B cell (primary cell): ENCODE measurements around the gene ADAM19. TPM values are rescaled to one million over a fixed set of nuclear protein-coding genes. Genes with fewer than 3 reads are reported as not detected.
"Not testable (repeated sequence)": the region's sequence is repeated elsewhere in the genome, so short reads cannot be mapped to it uniquely, and the experiment has no call there.

Experiments used
- ATAC-seq: fragments of 200-7000 bp; cut with Tn5 transposase; one replicate; pipeline ENCODE4 v1.10.0; 2021; ENCODE audit warnings: low read depth, mild to moderate bottlenecking, moderate number of reproducible peaks, moderate library complexity
- CTCF ChIA-PET: fragments of 350-600 bp; sonication (Branson Sonifier 250); formaldehyde crosslinking; loops from one replicate; lab custom pipeline; 2021; ENCODE audit warnings: antibody characterized with exemption, inconsistent platforms; lab: Charles Lee
- POLR2A ChIA-PET: fragments of 350-600 bp; sonication (Branson Sonifier 250); formaldehyde crosslinking; loops from one replicate; lab custom pipeline; 2021; ENCODE audit warnings: antibody characterized with exemption; lab: Charles Lee
- DNase-seq: peaks from one replicate; pipeline ENCODE4 v3.0.0; 2013
- H2AFZ ChIP-seq: 2 replicates; pipeline ENCODE4 v1.6.1; 2012; ENCODE audit warnings: mild to moderate bottlenecking, low read depth, low read length; ENCODE audit not compliant: insufficient read depth, poor library complexity, severe bottlenecking
- H3K27ac ChIP-seq, 2 donors: 1 replicate in 1 of 2; 2 replicates in 1 of 2; pipeline ENCODE4 v1.5.1; 2012 to 2013; ENCODE audit warnings: low read length in 2 of 2, mild to moderate bottlenecking in 2 of 2, moderate library complexity in 1 of 2
- H3K27me3 ChIP-seq, 4 experiments: fragments of 200-600 bp in 1 of 4; sonication (generic) in 1 of 4; replicated peaks in 1 of 4; 1 replicate in 2 of 4; 2 replicates in 2 of 4; pipeline versions ENCODE4 v1.6.1 to v1.7.0; 2013 to 2016; ENCODE audit warnings: low read length in 3 of 4, mild to moderate bottlenecking in 2 of 4, mixed read lengths in 1 of 4, moderate library complexity in 1 of 4; ENCODE audit not compliant: insufficient read depth in 4 of 4, control insufficient read depth in 3 of 4; ENCODE audit errors: control extremely low read depth in 1 of 4
- H3K36me3 ChIP-seq, 2 experiments: replicated peaks in 1 of 2; 1 replicate in 1 of 2; 2 replicates in 1 of 2; pipeline versions ENCODE4 v1.6.1 to v1.7.1; 2013; ENCODE audit warnings: low read length in 1 of 2; ENCODE audit not compliant: insufficient read depth in 2 of 2, control insufficient read depth in 1 of 2; ENCODE audit errors: control extremely low read depth in 1 of 2, extremely low read depth in 1 of 2
- H3K4me1 ChIP-seq, 2 donors: fragments of 200-600 bp in 1 of 2; sonication (generic) in 1 of 2; 1 replicate in 1 of 2; 2 replicates in 1 of 2; pipeline versions ENCODE4 v1.5.1 to v1.6.1; 2013 to 2017; ENCODE audit warnings: low read length in 2 of 2; ENCODE audit not compliant: control insufficient read depth in 2 of 2, insufficient read depth in 2 of 2
- H3K4me2 ChIP-seq: replicated peaks from 2 replicates; pipeline ENCODE3; 2012; ENCODE audit warnings: mild to moderate bottlenecking, low read depth, low read length; ENCODE audit not compliant: poor library complexity, severe bottlenecking
- H3K4me3 ChIP-seq, 5 experiments: fragments of 200-600 bp in 1 of 5; sonication (generic) in 1 of 5; 1 replicate in 3 of 5; 2 replicates in 2 of 5; pipeline versions ENCODE4 v1.5.1 to v1.7.0; 2011 to 2016; ENCODE audit warnings: low read length in 4 of 5, mild to moderate bottlenecking in 4 of 5, low read depth in 2 of 5, control low read depth in 1 of 5, moderate library complexity in 1 of 5; ENCODE audit not compliant: insufficient read depth in 1 of 5; ENCODE audit errors: control extremely low read depth in 1 of 5, extremely low read depth in 1 of 5
- H3K79me2 ChIP-seq: fragments of 200-600 bp; sonication (generic); one replicate; pipeline ENCODE4 v1.6.0; 2016; ENCODE audit warnings: low read length; ENCODE audit not compliant: control insufficient read depth, insufficient read depth
- H3K9ac ChIP-seq: fragments of 200-600 bp; sonication (generic); 2 replicates; pipeline ENCODE4 v1.6.1; 2017; ENCODE audit warnings: mild to moderate bottlenecking, low read length, moderate library complexity
- H3K9me3 ChIP-seq, 3 donors: one replicate each; pipeline versions ENCODE4 v1.6.1 to v1.7.1; 2013; ENCODE audit warnings: low read length in 2 of 3; ENCODE audit not compliant: control insufficient read depth in 2 of 3, insufficient read depth in 1 of 3; ENCODE audit errors: control extremely low read depth in 1 of 3
- H4K20me1 ChIP-seq: 2 replicates; pipeline ENCODE4 v1.6.0; 2012; ENCODE audit warnings: mild to moderate bottlenecking, low read length; ENCODE audit not compliant: insufficient read depth, control insufficient read depth, poor library complexity, severe bottlenecking
- H3K27ac Mint-ChIP-seq: one replicate; pipeline ENCODE4 v1.8.0; 2021; ENCODE audit warnings: mixed read lengths
- H3K27me3 Mint-ChIP-seq: one replicate; pipeline ENCODE4 v1.8.0; 2021; ENCODE audit warnings: mixed read lengths
- H3K4me1 Mint-ChIP-seq: one replicate; pipeline ENCODE4 v1.8.0; 2021; ENCODE audit warnings: mixed read lengths
- H3K4me3 Mint-ChIP-seq: one replicate; pipeline ENCODE4 v1.8.0; 2021; ENCODE audit warnings: mixed read lengths
- H3K9me3 Mint-ChIP-seq: one replicate; pipeline ENCODE4 v1.8.0; 2022; ENCODE audit warnings: mixed read lengths; ENCODE audit not compliant: insufficient read depth
- EZH2 ChIP-seq: IDR thresholded peaks from 2 replicates; pipeline ENCODE4 v1.6.1; 2012; ENCODE audit warnings: borderline replicate concordance, low read depth, mild to moderate bottlenecking, moderate library complexity, low read length; ENCODE audit not compliant: insufficient read depth, poor library complexity, severe bottlenecking
- WGBS: methylation state at CpG from one replicate; pipeline ENCODE4 v1.1.5; 2013; ENCODE audit warnings: missing lambda C conversion rate; ENCODE audit not compliant: insufficient coverage; 5-methylcytosine and 5-hydroxymethylcytosine counted together
- intact Hi-C: fragments of 100-400 bp; cut with micrococcal nuclease; formaldehyde crosslinking; loops from one replicate; pipeline ENCODE4 v1.10.0; 2022
- polyA plus RNA-seq: library from polyadenylated mRNA; depleted of rRNA; stranded (reverse); fragments of >200 nt; gene quantifications from 2 replicates; pipeline ENCODE4 v1.2.3, GENCODE V29; 2012
- total RNA-seq, 2 donors: library from RNA; stranded (reverse); fragments of 120-200 nt in 1 of 2; gene quantifications; 1 replicate in 1 of 2; 2 replicates in 1 of 2; pipeline versions ENCODE4 v1.2.3 to v1.2.4, GENCODE V29; 2013 to 2022
- TF ChIP-seq, protein P1 (sequence below): fragments of 200-600 bp; IDR thresholded peaks from one replicate; pipeline ENCODE4 v1.8.0; 2022; ENCODE audit warnings: antibody characterized with exemption, mild to moderate bottlenecking

Gene ADAM19
- total and polyA plus RNA-seq, 2 donors (not counting 1 experiment from before 2014, with no cell fraction given): 110 to 171 TPM

DNA sequence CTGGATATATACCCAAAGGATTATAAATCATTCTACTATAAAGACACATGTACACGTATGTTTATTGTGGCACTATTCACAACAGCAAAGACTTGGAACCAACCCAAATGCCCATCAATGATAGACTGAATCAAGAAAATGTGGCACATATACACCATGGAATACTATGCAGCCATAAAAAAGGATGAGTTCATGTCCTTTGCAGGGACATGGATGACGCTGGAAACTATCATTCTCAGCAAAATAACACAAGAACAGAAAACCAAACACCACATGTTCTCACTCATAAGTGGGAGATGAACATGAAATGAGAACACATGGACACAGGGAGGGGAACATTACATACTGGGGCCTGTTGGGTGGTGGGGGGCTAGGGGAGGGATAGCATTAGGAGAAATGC is 92.9 kb downstream of the ADAM19 start:
- Mint-ChIP-seq H3K4me1 (peaks cover 94% of the 10 kb centered on the region), H3K4me3 (peak overlapping the region; percentile 29), H3K27ac (peak overlapping the region; percentile 87)
- ATAC-seq, H4K20me1 ChIP-seq, H2AFZ ChIP-seq, DNase-seq, intact Hi-C loops, H3K9me3 ChIP-seq, H3K27ac ChIP-seq, H3K4me2 ChIP-seq, H3K9me3 Mint-ChIP-seq, H3K4me3 ChIP-seq, H3K27me3 ChIP-seq, CTCF ChIA-PET, H3K27me3 Mint-ChIP-seq, H3K9ac ChIP-seq, POLR2A ChIA-PET: not testable (repeated sequence)
- H3K36me3 ChIP-seq: peaks cover 2 to 91% of the 10 kb centered on the region in 2 experiments
- H3K4me1 ChIP-seq: peaks cover 90 to 91% of the 10 kb centered on the region in 2 donors
- H3K79me2 ChIP-seq: peaks cover 49% of the 10 kb centered on the region
- WGBS: no CpG with 5 or more reads among the region's 2 CpGs

DNA sequence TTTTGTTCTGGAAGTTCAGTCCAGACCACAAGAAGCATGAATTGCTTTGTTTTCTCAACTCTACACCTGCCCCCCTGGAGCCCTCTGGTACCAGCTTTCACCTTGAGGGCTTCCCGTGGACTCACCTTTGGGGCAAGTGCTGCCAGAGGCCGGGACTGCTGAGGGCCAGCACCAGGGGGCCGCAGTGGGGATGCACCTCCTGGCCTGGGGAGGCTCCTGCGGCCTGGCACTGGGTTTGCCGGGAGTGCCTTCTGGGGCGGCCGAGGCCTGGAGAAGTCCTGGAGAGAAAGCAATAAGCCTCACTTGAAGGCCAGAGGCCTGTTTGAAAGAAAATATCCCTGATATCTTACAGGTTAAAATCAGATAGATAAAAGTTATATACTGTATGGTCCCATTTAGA is 93.9 kb downstream of the ADAM19 start:
- H3K27ac ChIP-seq: peak overlapping the region; percentile 70 to 83
- no peaks in the 10 kb centered on the region for H4K20me1 ChIP-seq
- POLR2A ChIA-PET: interaction anchor here (1.1 to 1.3 kb wide), 2 partner anchors 22 to 31 kb away, joined by 3 to 4 read pairs; partner anchors contain the start of gene NIPAL4
- H3K9ac ChIP-seq: no peak overlapping the region
- peaks cover 94% of the 10 kb centered on the region for H3K4me1 Mint-ChIP-seq
- H3K36me3 ChIP-seq: peaks cover 2 to 91% of the 10 kb centered on the region in 2 experiments
- intact Hi-C loops: no loop called here
- H3K4me2 ChIP-seq: peak overlapping the region; percentile 67
- WGBS: 93% methylated on average over 4 of the region's 7 CpGs
- TF ChIP-seq EZH2: no peak
- TF ChIP-seq, protein P1, sequence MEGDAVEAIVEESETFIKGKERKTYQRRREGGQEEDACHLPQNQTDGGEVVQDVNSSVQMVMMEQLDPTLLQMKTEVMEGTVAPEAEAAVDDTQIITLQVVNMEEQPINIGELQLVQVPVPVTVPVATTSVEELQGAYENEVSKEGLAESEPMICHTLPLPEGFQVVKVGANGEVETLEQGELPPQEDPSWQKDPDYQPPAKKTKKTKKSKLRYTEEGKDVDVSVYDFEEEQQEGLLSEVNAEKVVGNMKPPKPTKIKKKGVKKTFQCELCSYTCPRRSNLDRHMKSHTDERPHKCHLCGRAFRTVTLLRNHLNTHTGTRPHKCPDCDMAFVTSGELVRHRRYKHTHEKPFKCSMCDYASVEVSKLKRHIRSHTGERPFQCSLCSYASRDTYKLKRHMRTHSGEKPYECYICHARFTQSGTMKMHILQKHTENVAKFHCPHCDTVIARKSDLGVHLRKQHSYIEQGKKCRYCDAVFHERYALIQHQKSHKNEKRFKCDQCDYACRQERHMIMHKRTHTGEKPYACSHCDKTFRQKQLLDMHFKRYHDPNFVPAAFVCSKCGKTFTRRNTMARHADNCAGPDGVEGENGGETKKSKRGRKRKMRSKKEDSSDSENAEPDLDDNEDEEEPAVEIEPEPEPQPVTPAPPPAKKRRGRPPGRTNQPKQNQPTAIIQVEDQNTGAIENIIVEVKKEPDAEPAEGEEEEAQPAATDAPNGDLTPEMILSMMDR: no peak
- CTCF ChIA-PET: interaction anchor here (1.1 to 15.5 kb wide), 5 partner anchors 10 to 262 kb away, joined by 3 to 162 read pairs (median 4); partner anchors contain the start of gene LSM11
- DNase-seq (no peak), ATAC-seq (no peak)
- H2AFZ ChIP-seq: no peak overlapping the region
- H3K4me3 Mint-ChIP-seq: peak overlapping the region; percentile 69
- no peaks in the 10 kb centered on the region for H3K9me3 Mint-ChIP-seq
- no peaks in the 10 kb centered on the region for H3K27me3 Mint-ChIP-seq
- H3K27me3 ChIP-seq: no peaks in the 10 kb centered on the region
- peaks cover 54% of the 10 kb centered on the region for H3K79me2 ChIP-seq
- H3K9me3 ChIP-seq: no peaks in the 10 kb centered on the region
- H3K27ac Mint-ChIP-seq: peak overlapping the region; percentile 98
- no peak overlapping the region for H3K4me3 ChIP-seq
- H3K4me1 ChIP-seq: peaks cover 87 to 91% of the 10 kb centered on the region in 2 donors
